ENCODE results near the gene CASZ1.

CASZ1 gene

DNA sequence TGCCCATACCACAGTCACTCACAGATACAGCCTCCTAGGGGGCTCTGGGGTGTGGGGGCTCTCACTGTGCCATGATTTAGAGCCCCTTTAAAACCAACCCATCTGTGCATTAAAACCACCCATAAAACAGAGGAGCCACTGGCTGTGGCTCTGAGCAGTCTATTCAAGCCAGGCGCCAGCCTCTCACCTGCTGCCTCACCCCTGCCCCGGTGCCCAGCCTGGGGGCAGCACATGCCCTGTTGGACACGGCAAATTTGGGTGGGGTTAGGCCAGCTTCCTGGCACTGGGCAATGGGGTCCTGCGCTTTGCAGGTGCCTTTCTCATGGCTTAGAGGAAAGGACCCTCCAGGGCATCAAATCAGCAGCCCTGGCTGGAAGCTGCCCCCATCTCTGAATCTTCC is 73.1 kb downstream of the CASZ1 start:
- no peak for DNase-seq

DNA sequence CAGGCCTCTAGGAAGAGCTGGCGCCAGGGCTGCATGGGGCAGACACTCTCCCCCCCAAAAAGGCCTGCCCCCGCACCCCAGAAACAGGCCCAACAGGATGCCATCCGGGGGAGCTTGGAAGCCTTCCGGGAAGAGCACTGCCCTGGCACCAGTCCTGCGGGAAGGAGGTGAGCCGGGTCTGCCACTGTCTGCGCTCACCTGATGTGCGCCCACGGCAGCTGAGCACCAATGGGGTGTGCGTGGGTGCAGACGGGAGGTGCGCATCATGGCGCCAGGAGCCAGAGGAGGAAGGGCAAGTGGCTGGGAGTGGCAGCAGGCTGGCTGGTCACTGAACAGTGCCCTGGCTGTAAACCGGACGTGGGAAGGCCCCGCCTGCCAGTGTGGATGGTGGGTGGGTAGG is 73.6 kb downstream of the CASZ1 start:
- no peak for DNase-seq

DNA sequence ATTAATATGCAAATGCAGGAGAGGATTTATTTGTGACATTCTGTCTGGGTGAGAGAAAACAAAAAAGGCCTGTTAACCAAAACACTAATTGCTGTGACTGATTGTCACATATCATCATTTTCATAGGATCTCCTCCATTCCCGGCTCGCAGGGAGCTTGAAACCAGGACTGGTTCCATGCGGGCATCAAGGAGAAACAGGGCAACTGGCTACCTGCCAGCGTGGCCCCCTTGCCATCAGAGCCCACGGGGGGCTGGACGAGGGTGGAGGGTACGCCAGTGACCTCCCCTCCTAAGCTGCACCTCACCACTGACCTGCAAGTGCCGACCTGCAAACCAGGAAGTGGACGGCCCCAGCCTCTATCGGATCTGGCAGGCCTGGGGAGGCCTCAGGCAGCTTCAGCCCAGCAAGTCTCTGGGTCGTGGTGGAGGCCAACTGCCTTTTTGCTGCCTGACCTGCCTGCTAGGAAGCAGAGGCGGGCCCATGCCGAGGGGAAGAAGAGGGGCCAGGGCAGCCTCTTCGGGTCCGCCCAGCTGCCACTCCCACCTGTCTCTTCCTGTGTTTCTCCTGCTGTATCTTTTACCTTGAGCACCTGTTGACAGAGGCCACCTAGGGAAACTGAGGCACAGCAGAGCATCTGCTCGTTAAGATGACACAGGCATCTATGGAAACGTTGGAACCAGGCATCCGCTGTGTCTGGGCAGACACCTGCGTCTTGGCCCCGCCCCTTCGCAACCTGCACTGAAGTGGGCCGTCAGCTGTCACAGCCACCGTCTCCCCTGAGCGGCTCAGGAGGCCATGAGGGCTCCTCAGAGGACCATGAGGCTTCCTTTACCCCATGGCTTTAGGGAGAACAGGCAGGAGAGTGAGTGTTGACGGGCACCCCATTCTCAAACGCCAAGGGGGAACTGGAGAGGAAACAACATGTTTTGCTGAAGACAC is 74.8 kb downstream of the CASZ1 start:
- DNase-seq, result no peak

DNA sequence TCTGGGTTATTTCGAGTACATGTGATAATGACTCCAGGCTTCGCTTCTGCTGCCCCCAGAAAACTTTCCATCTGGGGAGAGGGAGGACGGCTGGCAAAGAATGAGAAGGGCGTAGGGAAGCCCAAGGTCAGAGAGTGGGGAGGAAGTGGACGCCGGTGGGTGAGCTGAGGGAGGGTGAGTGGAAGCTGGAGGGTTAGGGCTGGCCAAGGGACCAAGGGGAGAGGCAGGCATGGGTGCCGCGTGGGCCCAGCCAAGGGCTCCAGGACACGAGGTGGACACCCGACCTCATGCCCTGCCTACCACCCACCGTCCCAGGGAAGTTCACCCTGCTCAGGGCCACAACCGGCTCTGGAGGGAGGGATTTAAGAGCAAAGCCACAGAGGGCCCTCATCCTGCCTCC is 75.8 kb downstream of the CASZ1 start:
- no peak for DNase-seq

DNA sequence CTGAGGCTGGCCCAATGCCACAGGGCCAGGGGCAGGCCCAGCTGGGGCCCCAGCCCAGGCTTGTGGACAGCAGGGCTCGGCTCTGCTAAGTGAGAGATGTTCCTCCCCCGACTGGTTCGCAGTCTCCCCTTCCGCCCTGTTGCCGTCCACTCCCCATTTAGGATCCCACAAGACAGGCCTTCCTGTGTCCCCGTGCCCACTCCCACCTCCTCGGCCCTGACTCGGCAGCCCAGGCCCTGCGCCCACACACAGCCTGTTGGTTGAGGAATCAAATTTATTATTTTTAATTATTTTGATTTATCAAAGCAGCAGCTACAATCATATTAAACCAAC is 78.4 kb downstream of the CASZ1 start:
- no peak for DNase-seq

DNA sequence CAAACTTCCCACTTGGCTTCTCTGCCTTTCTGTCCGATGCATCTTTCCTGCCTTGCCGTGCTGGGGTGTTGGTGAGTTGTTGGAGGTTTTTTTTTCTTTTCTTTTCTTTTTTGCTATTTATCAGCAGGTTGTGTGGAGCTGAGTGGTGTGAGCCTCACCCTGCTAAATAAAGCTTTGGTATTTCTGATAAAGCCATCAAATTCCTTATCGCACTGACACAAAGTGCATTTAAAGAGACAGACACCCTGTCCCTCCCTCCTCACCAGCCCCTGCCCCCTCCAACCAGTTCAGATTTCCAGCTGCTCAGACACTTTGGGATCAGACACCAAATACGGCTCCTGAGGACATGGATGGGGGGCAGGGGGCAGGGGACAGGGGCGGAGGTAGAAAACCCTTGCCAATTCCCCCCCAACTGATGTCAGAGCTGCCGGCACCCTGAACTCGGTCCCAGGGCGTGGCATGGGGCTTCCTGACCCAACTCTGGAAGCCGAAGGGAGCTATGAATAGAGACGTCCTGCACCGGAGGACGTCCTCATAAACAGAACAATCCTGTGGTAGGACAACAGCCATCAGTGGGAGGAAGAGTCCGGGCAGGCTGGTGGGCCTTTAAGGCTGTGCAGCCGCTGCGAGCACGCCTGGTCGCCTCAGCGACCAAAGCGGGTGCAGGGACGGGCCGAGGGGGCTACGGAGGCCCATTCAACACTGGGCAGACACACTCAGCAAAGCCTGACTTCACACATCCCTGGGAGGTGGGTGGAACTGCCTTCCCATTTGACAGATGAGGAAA is 79.0 kb downstream of the CASZ1 start:
- no peak for DNase-seq

DNA sequence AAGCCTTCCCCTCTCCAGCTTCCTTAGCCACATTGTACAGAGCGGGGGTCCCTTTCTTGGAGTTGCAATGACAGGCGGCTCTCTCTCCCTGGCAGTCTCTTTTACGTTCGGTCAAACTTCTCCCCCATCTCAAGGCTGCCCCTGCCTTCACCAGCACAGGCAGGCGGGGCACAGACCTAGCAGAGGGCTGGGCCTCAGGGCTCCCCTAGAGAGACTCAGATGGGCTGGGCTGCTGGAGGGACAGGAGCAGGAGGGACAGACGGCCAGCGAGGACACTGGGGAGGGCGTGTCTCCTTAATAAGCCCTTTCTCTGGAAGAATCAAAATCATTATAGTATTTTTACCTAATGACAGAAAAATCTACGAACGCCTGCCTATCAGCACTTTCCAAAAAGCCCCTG is 79.6 kb downstream of the CASZ1 start:
- no peak for DNase-seq

DNA sequence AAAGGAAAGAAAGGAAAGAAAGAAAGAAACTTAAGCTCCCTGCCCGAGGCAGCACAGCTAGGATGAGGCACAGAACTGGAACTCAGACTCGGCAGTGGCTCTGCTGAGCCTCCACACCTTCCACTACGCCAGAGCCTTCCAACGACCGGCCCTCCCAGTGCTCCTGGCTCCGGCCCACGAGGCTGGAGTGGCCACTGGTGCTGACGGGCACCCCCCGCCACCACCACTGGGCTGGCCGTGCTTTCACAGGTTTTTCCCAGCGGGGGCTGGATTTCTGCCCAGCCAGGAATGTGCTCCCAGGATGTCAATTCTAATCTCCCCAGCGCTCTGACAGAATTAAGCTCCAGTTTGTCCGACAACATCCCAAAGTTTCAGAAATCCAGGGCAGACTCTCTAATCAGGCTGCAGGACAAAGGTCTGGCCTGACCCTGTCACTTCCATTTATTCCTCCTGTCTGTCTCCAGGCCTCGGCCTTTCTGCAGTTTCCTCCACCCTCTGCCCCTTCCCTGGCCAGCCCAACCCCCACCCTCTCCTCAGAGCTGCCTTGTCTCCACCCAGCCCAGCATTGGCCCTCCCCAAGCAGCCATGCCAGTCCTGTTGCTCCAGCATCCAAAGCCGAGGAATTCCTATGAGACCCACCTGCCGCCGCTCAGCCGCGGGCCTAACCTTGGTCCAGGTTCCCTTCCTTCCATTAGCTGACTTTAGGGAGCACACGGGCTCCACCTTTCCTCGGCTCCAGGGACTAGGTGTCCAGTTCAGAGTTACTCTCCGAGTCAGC is 81.9 kb downstream of the CASZ1 start:
- DNase-seq, result no peak

DNA sequence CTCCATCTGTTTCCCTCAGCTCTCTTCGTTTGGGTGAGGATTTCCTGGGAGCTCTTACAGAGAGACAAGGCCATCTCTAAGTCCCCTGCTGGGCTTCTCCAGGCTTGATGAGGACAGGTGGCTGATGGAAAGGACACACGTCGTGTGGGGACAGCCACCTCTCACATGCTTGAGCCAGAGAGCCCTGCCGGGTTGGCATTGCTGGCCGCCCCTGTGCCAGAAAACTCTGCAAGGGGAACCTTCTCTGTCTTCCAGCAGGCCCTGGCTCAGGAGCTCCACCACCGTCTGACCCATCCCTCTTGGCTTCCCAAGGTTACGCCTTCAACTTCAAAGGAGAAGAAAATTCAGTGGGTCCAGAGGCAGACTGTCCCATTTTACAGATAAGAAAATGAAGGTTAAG is 82.8 kb downstream of the CASZ1 start:
- DNase-seq, result no peak

DNA sequence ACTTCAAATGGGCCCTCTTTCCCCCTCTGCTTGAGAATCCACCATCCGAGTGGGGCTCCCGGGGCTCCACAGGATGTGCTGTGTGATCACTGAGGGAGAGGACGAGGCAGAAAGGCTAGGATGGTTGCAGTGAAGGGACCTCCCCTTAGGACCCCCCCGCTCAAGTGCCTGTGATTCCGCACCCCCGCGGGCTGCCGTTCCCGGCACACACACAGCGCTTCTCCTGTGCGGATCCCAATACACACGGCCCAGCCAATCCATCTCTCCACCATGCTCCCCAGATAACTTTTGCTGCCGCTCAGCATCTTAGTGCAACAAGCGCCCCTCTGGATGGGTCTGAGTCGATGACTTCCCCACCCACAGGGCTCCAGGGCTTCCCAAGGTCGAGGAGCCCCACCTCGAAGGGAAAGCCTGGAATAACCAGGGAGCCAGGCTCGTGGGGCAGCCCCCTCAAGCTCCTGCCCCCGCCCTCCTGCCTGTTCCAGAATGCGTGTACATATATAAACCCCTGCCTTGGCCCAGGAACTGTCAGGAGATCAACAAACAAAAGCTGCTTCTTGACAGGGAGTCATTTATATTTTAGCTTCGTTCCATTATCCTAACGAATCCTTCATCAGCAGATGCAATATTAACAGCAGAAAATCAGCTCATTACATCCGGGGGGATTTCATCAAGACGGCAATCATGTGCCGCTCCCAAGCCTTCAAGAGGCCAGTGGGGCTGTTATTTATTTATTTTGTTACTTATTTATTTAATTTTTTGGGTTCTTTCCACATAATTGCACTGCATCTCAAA is 83.7 kb downstream of the CASZ1 start:
- no peak for DNase-seq

DNA sequence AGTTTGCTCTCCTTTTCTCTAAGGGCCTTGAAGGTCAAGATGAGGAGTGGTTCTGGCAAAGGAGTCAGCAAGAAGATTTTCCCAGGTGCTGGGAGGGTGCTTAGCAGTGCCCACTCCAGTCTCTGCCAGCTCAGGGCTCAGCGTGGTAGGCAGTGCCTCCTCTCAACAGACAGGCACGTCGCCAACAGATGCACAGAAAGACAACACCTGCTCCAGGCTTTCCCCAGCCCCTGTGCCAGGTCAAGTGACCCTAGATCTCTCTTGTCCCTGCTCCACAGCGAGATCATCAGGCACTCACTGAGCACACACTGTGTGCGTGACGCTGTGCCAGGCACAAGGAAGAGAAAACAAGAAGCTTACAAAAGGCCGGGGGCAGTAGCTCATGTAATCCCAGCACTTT is 86.0 kb downstream of the CASZ1 start:
- no peak for DNase-seq

DNA sequence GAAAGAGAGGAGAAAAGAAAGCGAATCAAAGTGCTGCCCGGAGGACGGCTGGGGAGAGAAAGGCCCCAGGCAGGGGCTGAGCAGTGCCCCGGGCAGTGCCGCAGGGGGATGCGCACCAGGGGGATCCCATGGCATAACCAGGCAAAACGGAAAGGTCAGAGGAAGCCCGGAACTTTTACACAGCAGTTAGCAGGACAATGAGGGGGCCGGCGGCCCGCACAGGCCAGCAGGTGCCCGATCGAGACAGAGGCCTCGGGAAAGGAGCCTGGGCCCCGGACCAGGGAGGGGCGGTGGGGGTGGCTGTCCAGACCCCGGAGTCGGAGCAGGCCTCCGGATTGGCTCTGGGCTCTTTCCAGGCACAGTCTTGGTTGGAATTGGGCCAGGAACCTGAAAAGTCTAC is 86.8 kb downstream of the CASZ1 start:
- DNase-seq, result no peak

DNA sequence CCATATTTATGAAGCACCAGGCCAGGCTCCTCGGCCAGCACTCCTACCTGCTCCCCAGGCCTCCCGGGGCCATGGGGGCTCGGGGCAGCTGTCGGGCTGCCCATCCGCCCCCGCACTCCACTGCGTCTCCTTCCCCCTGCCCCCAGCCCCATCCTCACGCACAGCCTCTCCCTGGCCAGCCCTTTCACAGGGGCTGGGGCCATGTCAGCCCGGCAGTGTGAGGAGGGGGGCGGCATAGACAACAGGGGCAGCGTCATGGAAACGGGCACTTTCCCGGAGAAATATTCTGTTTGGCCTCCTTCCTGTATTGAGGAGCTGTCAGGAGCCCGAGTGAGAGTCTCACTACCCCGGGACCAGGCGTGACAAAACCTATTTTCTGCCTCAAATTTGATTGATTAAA is 87.3 kb downstream of the CASZ1 start:
- no peak for DNase-seq

DNA sequence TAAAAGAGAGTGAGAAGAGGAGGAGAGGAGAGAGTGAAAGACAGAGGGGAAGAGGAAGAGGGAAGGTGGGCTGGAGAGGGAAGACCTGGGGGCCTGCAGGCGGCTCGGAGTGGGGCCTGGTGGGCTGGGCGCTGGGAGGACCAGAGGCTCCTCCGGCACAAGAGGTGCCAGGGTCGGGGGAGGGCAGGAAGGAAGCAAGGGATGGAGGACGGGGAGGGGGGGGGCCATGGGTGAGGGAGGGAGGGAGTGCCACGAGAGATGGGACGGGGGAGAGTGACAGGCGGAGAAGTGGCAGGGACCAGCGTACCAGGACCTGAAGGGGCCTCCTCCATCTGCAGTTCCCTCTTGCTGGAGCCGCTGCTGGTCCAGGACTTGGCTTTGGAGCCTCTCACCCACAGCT is 87.7 kb downstream of the CASZ1 start:
- no peak for DNase-seq

DNA sequence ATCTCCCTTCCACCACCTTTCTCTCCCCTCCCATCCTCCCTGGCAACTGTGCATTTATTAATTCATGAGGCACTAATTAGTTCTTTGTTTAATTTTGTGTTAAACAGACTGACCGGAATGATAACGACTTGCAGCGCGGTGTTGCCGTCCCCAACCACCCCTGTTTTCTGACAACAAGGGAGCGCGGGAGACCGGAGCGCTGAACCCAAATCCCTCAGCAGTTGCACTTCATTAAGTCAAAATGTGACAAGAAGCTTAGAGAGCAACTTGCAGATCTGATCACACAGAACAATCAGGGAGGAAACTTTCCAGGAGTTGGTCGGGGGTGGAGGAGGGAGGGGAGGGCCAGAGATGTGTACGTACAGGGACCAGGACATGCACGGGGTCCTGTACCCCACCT is 89.2 kb downstream of the CASZ1 start:
- no peak for DNase-seq

DNA sequence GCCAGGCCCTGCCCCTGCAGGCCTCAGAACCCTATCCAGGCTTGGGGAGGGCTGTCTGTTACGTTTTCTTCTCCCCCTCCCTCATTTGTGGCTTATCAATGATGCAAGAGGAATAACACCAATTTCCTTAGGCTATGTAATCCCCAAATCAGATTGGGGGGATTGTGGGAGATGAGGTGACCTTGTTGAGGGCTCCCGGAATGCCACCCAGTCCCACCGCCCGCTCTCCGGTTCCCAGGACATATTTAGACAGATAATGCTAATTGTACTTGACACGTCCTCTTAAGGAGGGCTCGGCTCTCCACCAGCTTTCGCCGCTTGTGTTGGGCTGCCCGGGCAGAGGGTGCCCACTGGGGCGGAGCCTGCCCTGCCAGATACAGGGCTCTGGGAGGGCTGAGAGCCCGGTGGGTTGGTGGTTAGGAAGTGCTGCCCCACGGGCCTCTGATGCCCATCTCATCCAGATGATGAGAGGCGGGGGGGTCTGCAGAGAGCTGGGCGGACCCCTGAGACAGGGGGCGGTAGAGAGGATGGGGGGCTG is 90.0 kb downstream of the CASZ1 start:
- no peak for DNase-seq

DNA sequence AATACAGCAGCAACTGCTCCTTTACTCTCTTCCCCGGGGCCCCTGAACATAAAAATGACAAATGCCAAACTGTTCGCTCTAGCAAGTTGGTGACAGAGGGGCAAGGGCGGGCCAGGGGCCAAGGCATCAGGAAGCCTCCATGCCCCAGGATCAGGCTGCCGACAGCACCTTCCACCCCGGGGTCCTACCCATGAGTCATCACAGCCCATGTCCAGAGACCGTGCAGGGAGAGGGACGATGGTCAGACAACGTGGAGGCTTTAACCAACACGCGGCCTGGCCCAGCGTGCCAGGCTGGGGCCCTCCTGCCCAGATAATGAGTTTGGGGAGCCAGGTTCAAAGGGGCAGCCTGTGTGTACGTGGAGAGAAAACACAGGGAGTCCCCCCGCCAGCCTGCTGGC is 90.5 kb downstream of the CASZ1 start:
- DNase-seq, result no peak

DNA sequence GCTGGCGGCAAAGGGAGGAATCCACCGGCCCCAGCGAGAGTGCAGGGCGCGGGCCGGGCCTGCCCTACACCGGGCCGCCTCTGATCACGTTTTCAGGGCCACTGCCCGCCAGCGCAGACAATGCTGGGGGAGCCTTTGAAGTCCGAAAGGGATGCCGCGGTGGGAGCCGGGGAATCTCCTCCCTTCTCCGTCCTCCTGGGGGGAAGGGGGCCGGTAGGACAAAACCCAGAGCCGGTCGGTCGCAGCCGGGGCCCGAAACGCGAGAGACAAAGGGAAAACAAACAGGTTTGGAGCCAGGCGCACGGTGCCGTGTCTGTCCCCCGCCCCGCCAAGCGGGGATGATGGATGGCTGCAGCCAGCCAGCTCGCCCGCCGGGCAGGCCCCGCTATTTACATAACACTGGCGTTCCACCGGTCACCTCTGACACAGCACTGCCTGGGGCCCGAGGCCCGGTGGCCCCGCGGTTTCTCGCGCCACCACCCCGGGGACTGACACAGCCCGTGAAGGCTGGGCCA is 92.0 kb downstream of the CASZ1 start:
- no peak for DNase-seq

DNA sequence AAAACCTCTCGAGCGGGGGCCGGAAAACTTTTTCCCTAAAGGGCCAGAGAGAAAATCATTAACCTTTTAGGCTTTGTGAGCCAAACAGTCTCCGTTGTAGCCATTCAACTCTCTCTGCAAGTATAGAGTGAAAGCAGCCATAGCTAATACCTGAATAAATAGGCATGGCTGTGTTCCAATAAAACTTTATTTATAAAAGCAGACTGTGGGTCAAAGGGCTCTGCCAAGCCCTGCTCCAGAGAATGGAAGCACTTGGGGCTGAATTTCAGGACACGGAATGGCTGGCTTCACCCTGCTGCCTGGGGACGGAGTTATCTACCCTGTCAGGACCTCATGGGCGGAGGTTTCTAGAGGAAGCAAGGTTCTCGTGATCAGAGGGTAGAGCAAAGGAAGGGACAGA is 92.7 kb downstream of the CASZ1 start:
- DNase-seq, result no peak

DNA sequence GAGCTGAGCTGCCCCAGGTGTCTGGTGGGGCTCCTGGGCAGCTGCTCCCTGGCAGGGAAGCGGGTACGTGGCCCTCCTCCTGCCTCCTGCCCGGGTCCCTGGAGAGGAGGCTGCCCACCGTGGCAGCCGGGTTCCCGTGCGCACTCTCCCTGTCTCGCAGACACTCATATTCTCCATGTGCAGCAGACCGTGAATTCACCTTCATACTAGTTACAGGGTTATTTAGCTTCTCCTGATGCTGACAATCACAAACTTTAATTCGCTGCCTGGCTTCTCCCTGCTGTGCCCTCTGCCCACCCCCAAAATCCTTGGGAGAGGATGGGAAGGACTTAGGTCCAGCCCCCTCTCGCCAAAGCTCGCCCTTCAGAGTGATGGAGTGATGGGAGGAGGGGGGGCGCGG is 95.3 kb downstream of the CASZ1 start:
- no peak for DNase-seq

DNA sequence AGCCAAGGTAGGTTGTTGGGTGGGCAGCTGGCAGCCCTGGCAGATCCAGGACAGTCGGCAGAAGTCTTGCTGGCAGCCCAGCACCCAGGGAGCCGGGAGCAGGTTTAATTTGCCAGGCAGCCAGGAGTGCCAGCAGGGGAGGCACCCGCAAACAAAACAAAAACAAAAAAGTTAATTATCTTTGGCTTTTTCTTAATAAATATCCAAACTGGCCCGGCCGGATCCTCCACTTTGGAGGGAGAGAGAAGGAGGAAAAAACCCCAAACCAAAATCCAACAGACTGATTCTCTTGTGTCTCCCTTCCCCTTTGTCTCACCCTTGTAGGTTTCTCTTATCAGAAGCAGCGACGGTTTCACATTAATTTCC is 97.0 kb downstream of the CASZ1 start:
- no peak for DNase-seq

DNA sequence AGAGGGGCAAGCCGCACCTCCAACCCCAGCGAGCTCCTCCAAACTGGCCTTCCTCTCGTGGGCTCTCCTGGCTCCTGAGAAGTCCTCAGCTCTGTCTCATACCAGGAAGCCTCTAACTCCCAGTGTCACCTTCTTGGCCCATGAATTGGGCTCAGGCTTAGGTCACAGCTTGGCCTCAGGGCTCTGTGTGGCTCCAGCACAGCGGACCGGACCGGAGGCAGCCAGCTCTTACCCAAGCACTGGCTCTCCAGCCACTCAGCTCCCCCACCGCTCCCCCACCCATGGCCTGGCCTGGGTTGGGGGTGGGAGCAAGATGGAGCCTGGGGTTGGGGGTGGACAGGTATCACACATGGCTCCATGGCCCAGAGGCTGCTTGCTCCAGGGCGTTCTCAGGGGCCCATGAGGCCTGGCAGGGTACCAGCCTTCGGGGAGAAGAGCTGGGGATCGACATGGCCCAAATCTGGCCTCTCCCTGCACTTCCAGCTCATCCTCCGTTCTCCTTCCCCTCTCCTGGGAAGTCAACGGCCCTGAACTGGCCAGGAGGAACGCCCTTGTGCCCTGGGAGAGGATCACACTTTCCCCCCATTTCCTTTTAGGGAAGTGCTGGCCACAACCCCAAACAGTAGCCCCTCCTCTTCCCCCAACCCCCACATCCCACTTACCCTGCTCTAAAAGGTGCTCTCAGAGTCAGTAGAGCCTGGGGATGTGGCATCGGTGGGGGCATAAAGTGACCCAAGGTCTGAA is 97.5 kb downstream of the CASZ1 start:
- DNase-seq, result no peak

Data from activated T-cell treated with anti-CD3 and anti-CD28 coated beads, Interleukin-2, amount 50 U/mL, for 1 hour (primary cell).